Left lung (tissue), 10 donors: ENCODE measurements around the gene PRDX5. TPM values are rescaled to one million over a fixed set of nuclear protein-coding genes. Genes with fewer than 3 reads are reported as not detected.

Experiments used
- ATAC-seq: fragments of 200-7000 bp; cut with Tn5 transposase; one replicate; pipeline ENCODE4 v1.9.1; 2020; ENCODE audit warnings: moderate library complexity
- DNase-seq, 4 donors: peaks; one replicate each; pipeline ENCODE4 v3.0.0-alpha.2; 2013 to 2020
- H3K27ac ChIP-seq, 2 donors: fragments of 200-600 bp; sonication (generic) in 1 of 2; one replicate each; pipeline versions ENCODE4 v1.5.0 to v1.8.0; 2020 to 2021
- H3K27me3 ChIP-seq, 2 donors: fragments of 200-600 bp; sonication (generic) in 1 of 2; one replicate each; pipeline versions ENCODE4 v1.5.0 to v1.8.0; 2020 to 2021
- H3K36me3 ChIP-seq, 2 donors: fragments of 200-600 bp; sonication (generic) in 1 of 2; one replicate each; pipeline versions ENCODE4 v1.5.0 to v1.8.0; 2020 to 2021
- H3K4me1 ChIP-seq, 2 donors: fragments of 200-600 bp; one replicate each; pipeline ENCODE4 v1.8.0; 2021
- H3K4me3 ChIP-seq, 2 donors: fragments of 200-600 bp; sonication (generic) in 1 of 2; one replicate each; pipeline versions ENCODE4 v1.5.0 to v1.8.0; 2020 to 2021; ENCODE audit warnings: mild to moderate bottlenecking in 1 of 2
- H3K9me3 ChIP-seq, 2 donors: fragments of 200-600 bp; sonication (generic) in 1 of 2; one replicate each; pipeline versions ENCODE4 v1.5.0 to v1.8.0; 2020 to 2021
- intact Hi-C, 2 donors: fragments of 100-400 bp; cut with DNase I; formaldehyde crosslinking; loops; one replicate each; pipeline versions ENCODE4 v1.11.2 to v1.14.2; 2022
- polyA plus RNA-seq, 6 donors: library from polyadenylated mRNA; unstranded; fragments of 120-200 nt; gene quantifications; one replicate each; pipeline ENCODE4 v1.2.1, GENCODE V29; 2013; ENCODE audit not compliant: insufficient read length in 6 of 6
- total RNA-seq, 2 donors: library from RNA; stranded (reverse); fragmentation: NEBNext Ultra II Directional; extraction: Animal tissue kit (Norgen Biotek cat#: 25700); gene quantifications; one replicate each; pipeline ENCODE4 v1.2.1, GENCODE V29; 2021
- TF ChIP-seq, protein P1 (sequence below), 2 donors: fragments of 200-600 bp; sonication (generic) in 1 of 2; IDR thresholded peaks; one replicate each; pipeline versions ENCODE4 v1.5.0 to v1.8.0; 2021; ENCODE audit warnings: antibody characterized with exemption in 2 of 2
- donor health status: DM: no; HTN: yes; CAD: no.
- donor health status: DM: no; HTN: no; CAD: no.

Gene PRDX5
- total and polyA plus RNA-seq, 8 donors, result 150 to 209 (median 177) TPM

DNA sequence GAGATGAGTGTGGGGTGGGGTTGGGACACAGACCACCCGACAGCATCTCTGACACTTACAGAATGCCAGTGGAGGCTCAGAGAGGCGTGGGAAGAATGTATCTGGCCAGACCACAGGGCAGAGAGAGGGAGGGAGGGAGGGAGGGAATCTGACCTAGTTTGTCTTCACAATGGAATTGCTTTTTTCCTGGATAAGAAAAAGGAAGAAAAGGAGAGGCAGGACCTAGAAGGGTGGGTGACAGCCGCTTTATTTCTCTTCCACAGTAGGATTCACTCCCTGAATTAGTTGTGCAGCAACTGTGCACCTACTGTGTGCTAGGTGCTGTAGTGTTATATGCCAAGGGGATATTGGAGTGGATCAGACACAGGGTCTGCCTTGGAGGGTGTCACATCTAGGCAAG is 23.1 kb upstream of the PRDX5 start:
- H3K4me1 ChIP-seq, result peaks cover 11 to 27% of the 10 kb centered on the region in 2 donors
- no peak overlapping the region for H3K27ac ChIP-seq
- DNase-seq (no peak), ATAC-seq (no peak)
- H3K36me3 ChIP-seq, result no peaks in the 10 kb centered on the region
- H3K9me3 ChIP-seq, result no peaks in the 10 kb centered on the region
- peaks cover 73 to 99% of the 10 kb centered on the region in 2 donors for H3K27me3 ChIP-seq
- intact Hi-C loops, result no loop called here
- H3K4me3 ChIP-seq, result no peak overlapping the region
- TF ChIP-seq, protein P1, sequence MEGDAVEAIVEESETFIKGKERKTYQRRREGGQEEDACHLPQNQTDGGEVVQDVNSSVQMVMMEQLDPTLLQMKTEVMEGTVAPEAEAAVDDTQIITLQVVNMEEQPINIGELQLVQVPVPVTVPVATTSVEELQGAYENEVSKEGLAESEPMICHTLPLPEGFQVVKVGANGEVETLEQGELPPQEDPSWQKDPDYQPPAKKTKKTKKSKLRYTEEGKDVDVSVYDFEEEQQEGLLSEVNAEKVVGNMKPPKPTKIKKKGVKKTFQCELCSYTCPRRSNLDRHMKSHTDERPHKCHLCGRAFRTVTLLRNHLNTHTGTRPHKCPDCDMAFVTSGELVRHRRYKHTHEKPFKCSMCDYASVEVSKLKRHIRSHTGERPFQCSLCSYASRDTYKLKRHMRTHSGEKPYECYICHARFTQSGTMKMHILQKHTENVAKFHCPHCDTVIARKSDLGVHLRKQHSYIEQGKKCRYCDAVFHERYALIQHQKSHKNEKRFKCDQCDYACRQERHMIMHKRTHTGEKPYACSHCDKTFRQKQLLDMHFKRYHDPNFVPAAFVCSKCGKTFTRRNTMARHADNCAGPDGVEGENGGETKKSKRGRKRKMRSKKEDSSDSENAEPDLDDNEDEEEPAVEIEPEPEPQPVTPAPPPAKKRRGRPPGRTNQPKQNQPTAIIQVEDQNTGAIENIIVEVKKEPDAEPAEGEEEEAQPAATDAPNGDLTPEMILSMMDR (IDR thresholded peaks at IDR 0.05), result no peak

DNA sequence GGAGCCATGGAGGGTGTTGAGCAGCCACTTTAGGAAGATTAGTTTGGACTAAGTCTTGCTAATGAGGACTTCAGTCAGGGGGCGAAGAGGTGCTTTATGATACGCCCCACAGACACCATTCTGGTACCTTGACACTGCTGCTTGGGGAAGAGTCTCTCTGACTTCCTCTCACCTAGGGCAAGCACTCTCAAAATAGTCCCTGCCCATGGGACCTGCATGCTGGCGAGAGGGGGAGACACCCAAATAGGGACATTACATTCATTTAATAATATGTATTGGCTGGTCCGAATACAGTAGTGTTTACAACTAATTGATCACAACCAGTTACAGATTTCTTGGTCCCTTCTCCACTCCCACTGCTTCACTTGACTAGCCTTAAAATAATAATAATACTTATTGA is 22.2 kb upstream of the PRDX5 start:
- H3K27ac ChIP-seq, result no peak overlapping the region
- H3K9me3 ChIP-seq, result no peaks in the 10 kb centered on the region
- TF ChIP-seq, protein P1 (IDR thresholded peaks at IDR 0.05), result no peak
- H3K4me3 ChIP-seq, result no peak overlapping the region
- peaks cover 71 to 100% of the 10 kb centered on the region in 2 donors for H3K27me3 ChIP-seq
- peaks cover 21 to 37% of the 10 kb centered on the region in 2 donors for H3K4me1 ChIP-seq
- ATAC-seq, result no peak
- intact Hi-C loops, result no loop called here
- no peak for DNase-seq
- no peaks in the 10 kb centered on the region for H3K36me3 ChIP-seq

DNA sequence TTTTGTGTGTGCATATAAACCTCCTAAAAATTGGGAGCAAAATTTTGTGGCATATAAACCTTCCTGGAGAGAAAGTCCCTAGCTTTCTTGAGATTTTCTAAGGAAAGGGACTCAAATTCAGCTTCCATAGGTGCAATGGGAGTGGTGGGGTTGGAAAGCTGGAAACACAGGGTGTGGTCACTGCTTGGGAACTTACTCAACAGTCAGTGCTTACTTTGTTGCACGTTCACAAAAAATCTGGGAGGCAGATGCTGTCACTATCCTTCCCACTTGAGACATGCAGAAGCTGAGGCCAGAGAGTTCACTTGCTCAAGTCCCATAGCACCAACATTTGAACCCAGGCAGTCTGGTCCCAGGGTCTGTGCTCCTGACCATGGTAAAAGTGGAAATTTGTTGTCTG is 21.7 kb upstream of the PRDX5 start:
- no peak overlapping the region for H3K4me3 ChIP-seq
- no peak overlapping the region for H3K27ac ChIP-seq
- TF ChIP-seq, protein P1 (IDR thresholded peaks at IDR 0.05), result no peak
- ATAC-seq (no peak), DNase-seq (no peak)
- H3K36me3 ChIP-seq, result no peaks in the 10 kb centered on the region
- H3K9me3 ChIP-seq, result no peaks in the 10 kb centered on the region
- peaks cover 21 to 37% of the 10 kb centered on the region in 2 donors for H3K4me1 ChIP-seq
- intact Hi-C loops, result no loop called here
- H3K27me3 ChIP-seq, result peaks cover 66 to 98% of the 10 kb centered on the region in 2 donors

DNA sequence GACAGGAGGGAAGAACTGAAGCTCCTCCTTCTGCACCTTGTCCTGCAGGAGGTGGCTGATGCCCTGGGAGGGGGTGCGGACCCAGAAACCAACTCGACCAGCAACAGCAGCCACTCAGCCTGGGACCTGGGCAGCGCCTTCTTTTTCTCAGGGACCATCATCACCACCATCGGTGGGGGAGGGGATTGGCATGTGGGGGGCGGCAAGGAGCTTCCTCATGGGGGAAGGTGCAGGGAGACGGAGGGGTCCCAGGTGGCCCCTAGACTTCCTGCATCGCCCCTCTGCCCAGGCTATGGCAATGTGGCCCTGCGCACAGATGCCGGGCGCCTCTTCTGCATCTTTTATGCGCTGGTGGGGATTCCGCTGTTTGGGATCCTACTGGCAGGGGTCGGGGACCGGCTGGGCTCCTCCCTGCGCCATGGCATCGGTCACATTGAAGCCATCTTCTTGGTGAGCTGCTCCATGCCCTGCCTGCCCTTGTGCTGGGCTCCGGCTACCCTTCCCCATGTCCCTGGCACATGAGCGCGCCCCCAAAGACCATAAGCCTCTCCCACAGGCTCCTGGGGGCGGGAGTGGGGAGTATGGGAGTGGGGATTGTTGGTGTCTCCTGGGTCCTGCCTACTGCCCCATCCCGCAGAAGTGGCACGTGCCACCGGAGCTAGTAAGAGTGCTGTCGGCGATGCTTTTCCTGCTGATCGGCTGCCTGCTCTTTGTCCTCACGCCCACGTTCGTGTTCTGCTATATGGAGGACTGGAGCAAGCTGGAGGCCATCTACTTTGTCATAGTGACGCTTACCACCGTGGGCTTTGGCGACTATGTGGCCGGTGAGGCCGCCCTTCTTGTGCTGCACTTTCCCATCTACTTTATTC is 20.9 kb upstream of the PRDX5 start:
- ATAC-seq (no peak), DNase-seq (no peak)
- H3K4me1 ChIP-seq, result peaks cover 18 to 32% of the 10 kb centered on the region in 2 donors
- H3K36me3 ChIP-seq, result no peaks in the 10 kb centered on the region
- intact Hi-C loops, result no loop called here
- no peaks in the 10 kb centered on the region for H3K9me3 ChIP-seq
- H3K4me3 ChIP-seq, result no peak overlapping the region
- TF ChIP-seq, protein P1 (IDR thresholded peaks at IDR 0.05), result no peak
- H3K27me3 ChIP-seq, result peaks cover 58 to 90% of the 10 kb centered on the region in 2 donors
- H3K27ac ChIP-seq, result no peak overlapping the region

DNA sequence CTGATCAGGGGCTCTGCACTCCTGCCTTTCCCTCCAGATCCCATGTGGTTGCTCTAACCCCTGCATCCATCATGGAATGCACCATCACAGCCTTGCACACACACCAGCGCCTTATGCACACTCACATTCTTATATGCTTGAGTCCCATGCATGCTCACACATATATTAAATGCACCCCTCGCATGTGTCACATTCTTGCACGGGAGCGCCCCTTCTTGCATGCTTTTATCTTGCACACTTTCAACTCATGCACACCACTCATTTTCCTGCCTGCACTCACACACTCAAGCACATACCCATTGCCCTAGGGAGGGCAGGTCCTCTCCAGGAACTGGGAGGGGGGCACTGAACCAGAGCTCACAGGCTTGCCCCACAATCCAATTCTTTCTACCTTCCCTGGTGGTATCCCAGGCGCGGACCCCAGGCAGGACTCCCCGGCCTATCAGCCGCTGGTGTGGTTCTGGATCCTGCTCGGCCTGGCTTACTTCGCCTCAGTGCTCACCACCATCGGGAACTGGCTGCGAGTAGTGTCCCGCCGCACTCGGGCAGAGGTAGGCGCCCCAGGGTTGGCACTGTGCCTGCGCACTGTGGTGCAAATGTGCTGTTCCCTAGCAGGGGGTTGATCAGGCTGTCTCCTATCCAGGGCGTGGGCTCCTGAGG is 20.1 kb upstream of the PRDX5 start:
- intact Hi-C loops, result no loop called here
- Histone ChIP-seq H3K36me3 (no peaks in the 10 kb centered on the region), H3K27me3 (peaks cover 50 to 82% of the 10 kb centered on the region in 2 donors), H3K4me1 (peaks cover 15 to 26% of the 10 kb centered on the region in 2 donors), H3K9me3 (no peaks in the 10 kb centered on the region), H3K4me3 (no peak overlapping the region), H3K27ac (no peak overlapping the region)
- TF ChIP-seq, protein P1 (IDR thresholded peaks at IDR 0.05), result no peak
- ATAC-seq (no peak), DNase-seq (no peak)
